DND-41 (cell line): ENCODE results near the gene CREBBP.

Experiments
- EZH2 ChIP-seq: IDR thresholded peaks from 3 replicates; pipeline ENCODE4 v1.6.1; 2012; ENCODE audit warnings: borderline replicate concordance, low read depth, mild to moderate bottlenecking, moderate library complexity, low read length, inconsistent platforms; ENCODE audit not compliant: severe bottlenecking
- TF ChIP-seq, protein P1 (sequence below): IDR thresholded peaks from 2 replicates; pipeline ENCODE4 v1.5.1; 2012; ENCODE audit warnings: borderline replicate concordance, low read length, moderate library complexity, mild to moderate bottlenecking; ENCODE audit not compliant: poor library complexity, severe bottlenecking; ENCODE audit errors: extremely low read depth

DNA sequence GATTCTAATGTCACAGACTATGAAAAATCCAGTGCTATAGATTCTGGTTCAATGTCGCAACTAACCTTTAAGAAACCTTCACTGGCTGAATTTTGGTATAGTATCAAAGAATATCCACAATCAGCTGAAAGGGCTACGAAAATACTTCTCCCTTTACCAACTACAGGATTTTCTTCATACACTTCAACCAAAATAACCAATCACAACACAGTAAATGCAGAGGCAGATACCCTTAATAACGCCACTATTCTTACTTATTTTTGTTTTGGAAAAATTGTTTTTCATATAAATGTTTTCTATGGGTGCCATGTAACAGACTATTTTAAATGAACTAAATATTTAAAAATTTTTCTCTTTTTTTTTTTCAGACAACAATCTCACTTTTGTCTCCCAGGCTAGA lies 114.3 kb downstream of the CREBBP start:
- TF ChIP-seq EZH2: no peak
- TF ChIP-seq, protein P1, sequence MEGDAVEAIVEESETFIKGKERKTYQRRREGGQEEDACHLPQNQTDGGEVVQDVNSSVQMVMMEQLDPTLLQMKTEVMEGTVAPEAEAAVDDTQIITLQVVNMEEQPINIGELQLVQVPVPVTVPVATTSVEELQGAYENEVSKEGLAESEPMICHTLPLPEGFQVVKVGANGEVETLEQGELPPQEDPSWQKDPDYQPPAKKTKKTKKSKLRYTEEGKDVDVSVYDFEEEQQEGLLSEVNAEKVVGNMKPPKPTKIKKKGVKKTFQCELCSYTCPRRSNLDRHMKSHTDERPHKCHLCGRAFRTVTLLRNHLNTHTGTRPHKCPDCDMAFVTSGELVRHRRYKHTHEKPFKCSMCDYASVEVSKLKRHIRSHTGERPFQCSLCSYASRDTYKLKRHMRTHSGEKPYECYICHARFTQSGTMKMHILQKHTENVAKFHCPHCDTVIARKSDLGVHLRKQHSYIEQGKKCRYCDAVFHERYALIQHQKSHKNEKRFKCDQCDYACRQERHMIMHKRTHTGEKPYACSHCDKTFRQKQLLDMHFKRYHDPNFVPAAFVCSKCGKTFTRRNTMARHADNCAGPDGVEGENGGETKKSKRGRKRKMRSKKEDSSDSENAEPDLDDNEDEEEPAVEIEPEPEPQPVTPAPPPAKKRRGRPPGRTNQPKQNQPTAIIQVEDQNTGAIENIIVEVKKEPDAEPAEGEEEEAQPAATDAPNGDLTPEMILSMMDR: no peak
